GM12872 (cell line): ENCODE results near the gene CDCA3.

Experiments used
- TF ChIP-seq, protein P1 (sequence below): IDR thresholded peaks from 3 replicates; pipeline ENCODE4 v1.5.1; 2011; ENCODE audit warnings: low read depth, mild to moderate bottlenecking, low read length, moderate library complexity; ENCODE audit not compliant: insufficient read depth

The CDCA3 gene

DNA sequence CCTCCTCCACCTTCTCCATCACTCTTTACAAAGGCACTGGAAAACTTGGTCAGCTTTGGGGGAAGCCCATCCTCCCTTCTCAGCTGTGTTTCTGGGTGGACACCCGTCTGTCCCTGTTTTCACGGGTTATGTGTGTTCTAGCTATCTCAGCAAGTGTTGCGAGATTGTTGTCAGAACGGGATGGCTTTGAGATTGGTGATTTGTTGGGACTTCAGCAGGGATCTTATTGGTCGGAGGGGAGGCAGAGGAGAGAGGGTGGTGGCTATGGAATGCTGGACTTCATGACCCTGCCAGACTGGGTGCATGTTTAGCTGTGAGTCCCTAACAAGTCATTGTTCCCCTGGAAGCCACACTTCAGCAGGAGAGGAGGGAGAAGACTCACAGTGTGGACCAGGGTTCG lies 3.0 kb upstream of the CDCA3 start:
- TF ChIP-seq, protein P1, sequence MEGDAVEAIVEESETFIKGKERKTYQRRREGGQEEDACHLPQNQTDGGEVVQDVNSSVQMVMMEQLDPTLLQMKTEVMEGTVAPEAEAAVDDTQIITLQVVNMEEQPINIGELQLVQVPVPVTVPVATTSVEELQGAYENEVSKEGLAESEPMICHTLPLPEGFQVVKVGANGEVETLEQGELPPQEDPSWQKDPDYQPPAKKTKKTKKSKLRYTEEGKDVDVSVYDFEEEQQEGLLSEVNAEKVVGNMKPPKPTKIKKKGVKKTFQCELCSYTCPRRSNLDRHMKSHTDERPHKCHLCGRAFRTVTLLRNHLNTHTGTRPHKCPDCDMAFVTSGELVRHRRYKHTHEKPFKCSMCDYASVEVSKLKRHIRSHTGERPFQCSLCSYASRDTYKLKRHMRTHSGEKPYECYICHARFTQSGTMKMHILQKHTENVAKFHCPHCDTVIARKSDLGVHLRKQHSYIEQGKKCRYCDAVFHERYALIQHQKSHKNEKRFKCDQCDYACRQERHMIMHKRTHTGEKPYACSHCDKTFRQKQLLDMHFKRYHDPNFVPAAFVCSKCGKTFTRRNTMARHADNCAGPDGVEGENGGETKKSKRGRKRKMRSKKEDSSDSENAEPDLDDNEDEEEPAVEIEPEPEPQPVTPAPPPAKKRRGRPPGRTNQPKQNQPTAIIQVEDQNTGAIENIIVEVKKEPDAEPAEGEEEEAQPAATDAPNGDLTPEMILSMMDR = no peak

DNA sequence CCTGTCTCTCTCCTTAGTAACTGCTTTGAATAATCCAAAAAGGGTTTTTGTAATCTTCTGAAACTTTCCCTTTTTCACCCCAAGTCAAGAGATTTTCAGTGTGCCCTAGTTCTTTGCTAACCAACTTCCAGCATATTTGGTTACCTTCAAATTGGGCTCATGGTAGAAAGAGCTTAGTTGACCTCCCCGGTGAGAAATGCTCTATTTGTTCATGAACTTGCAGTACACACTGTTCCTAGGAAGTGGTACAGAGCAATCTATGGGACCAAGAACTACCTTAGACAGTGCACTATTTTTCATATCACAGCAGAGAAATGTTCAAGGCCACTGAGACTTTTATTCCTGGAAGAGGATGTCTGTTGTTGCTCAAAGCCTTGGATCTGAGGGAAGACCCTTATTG lies 2.5 kb upstream of the CDCA3 start:
- TF ChIP-seq, protein P1 = no peak

DNA sequence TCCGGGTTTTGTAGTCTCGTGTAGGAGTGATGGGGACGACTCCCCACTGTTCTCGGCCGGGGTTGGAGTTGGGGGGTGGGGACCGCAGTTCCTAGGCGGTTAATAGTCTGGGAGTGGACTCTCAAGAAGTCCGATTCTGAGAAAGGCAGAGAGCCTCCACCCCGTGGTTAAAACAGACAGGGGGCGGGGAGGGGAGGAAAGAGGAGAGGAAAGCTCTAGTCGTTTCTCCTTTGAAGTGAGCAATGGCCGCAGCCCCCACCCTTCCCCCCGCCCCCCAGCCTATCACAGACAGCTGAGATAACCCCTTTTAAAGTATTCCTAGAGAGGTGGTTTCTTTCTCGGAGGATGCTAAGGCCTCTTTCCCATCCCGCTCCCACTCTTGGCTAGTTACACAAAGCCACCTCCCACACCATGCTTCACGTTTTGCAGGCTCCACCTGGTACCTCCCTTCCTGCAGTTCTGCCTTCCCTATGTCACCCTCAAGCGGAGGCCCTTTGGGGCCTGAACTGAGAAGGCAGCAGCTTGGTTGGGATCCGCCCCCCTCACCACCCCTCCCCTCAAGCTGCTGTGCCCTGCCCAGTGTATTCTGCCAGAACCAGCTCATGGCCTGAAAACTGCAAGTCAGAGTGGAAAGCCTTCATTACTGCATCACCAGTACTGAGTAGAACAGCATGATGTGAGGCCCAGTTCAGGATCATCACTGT lies 1.7 kb upstream of the CDCA3 start:
- TF ChIP-seq, protein P1 = no peak

DNA sequence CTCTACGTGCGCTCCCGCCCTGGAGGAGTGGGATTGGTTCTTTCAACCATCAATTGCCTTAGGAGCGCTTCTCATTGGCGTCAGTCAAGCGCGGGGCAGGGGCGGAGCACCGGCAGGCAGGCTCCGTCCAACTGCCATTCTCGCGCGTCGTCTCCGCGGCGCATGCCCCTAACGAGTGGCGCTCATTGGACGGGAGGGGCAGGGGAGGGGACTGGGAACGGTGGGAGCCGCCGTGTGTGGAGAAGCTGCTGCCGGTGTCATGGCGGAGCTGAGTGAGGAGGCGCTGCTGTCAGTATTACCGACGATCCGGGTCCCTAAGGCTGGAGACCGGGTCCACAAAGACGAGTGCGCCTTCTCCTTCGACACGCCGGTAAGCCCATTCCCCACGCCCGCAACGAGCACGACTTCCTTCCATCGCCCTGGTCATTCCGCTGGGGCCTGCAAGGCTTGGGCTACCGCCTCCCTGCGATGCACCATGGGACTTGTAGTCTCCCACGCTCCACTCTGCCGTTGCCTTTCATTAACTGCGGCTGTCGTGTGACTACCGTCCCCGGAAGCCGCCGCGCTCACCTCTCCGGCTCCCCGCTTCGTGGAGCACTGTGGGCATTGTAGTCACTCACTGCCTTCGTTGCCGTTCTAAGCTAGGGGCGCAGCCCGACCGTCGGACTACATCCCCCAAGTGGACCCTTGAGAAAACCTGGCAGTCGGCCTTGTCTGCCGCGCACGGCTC lies 1.0 kb upstream of the CDCA3 start, which contains the start of gene USP5:
Gene USP5 (plus strand): TSS at position 230 of the 730 bp plus-strand sequence. CDS start 30 bp downstream, at position 260.
- TF ChIP-seq, protein P1 = no peak

DNA sequence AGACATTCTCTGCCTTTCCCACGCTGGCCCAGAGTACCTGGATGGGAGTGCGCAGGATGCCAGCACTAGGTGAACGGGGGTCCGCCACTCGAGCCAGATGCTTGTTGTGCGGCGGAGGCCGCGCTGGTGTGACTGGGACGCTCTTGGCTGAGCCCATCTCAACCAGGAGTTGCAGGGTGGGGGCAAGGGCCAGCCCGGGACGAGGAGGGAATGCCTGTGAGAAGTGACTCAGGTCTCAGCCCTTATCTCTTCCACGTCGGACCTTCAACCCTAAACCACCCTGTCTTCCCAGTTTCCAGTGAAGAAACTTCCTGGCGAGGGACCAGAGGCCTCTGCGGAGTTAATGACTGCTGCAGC lies 312 bp downstream of the CDCA3 start:
- TF ChIP-seq, protein P1 = no peak

DNA sequence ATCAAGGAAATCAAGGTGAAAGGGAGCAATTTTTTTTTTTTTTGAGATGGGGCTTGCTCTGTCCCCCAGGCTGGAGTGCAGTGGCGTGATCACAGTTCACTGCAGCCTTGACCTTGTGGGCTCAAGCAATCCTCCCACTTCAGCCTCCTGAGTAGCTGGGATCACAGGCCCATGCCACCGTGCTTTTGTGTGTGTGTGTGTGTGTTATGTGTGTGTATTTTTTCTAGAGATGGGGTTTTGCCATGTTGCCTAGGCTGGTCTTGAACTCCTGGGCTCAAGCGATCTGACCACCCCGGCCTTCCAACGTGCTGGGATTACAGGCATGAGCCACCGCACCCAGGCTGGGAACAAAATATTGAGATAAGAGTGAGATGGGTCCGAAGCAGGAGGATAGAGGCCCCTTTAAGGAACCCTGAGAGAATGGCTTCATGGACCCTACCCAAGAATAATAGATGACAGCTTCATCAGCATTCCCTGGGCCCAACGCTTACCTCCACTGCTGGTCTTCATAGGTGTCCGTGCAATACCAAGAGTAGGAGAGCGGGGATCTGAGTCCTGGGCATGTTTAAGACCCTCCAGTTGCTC lies 1.0 kb downstream of the CDCA3 start:
- TF ChIP-seq, protein P1 = no peak

DNA sequence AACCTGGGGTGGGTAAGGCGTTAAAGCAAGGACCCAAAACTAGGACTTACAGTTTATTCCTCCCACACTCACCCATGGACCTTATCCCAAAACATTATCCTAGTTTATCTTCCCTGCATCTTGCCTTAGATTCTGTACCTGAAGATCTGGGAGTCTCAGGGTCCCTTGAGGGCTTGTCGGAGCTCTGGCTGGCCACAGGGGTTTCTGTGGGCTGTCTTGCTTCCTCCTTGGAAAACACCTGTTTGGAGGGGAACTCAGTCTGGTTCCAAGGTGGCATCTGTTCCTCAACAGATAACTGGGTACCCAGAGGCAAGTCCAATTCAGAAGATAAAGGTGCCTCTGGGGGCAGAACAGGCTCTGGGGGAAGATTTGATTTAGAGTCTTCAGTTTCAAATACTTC lies 1.7 kb downstream of the CDCA3 start:
- TF ChIP-seq, protein P1 = no peak
